Panc1 (cell line): Measurements from ENCODE around the gene BAIAP2. TPM values are rescaled to one million over a fixed set of nuclear protein-coding genes. Genes with fewer than 3 reads are reported as not detected.

Experiments
- ATAC-seq: fragments of 200-7000 bp; cut with Tn5 transposase; 2 replicates; pipeline ENCODE4 v1.9.1; 2020; ENCODE audit warnings: mild to moderate bottlenecking, moderate library complexity
- BruUV-seq: library from RNA; stranded (reverse); fragments of 400-500 nt; replicated peaks from 2 replicates; lab custom pipeline; 2021; lab: Mats Ljungman, UMichigan
- CTCF ChIA-PET: fragments of 300-600 bp; sonication (Branson Sonifier 250); formaldehyde crosslinking; loops from one replicate; lab custom pipeline; 2022; ENCODE audit warnings: antibody characterized with exemption; lab: Charles Lee
- POLR2A ChIA-PET: fragments of 300-600 bp; sonication (Branson Sonifier 250); formaldehyde crosslinking; loops from one replicate; lab custom pipeline; 2022; ENCODE audit warnings: antibody characterized with exemption; lab: Charles Lee
- DNase-seq: peaks from one replicate; pipeline ENCODE4 v3.0.0-alpha.2; 2010; ENCODE audit warnings: low read depth, low spot score
- H3K27ac ChIP-seq: 2 replicates; pipeline ENCODE4 v1.5.1; 2011; ENCODE audit warnings: mild to moderate bottlenecking, low read length, inconsistent platforms
- H3K27me3 ChIP-seq: fragments of 200-500 bp; sonication (Bioruptor generic); 2 replicates; pipeline ENCODE4 v1.6.0; 2014; ENCODE audit warnings: low read length, inconsistent platforms; ENCODE audit not compliant: control insufficient read depth, insufficient read depth
- H3K36me3 ChIP-seq: fragments of 200-500 bp; sonication (Bioruptor generic); 2 replicates; pipeline ENCODE4 v1.5.1; 2014; ENCODE audit warnings: inconsistent platforms, mild to moderate bottlenecking, low read length, moderate library complexity; ENCODE audit not compliant: control insufficient read depth, insufficient read depth
- H3K4me1 ChIP-seq: 2 replicates; pipeline ENCODE4 v1.5.1; 2011; ENCODE audit warnings: inconsistent platforms, mild to moderate bottlenecking, low read length, moderate library complexity; ENCODE audit not compliant: control insufficient read depth, insufficient read depth
- H3K4me3 ChIP-seq, 2 experiments: 2 replicates each; pipeline ENCODE4 v1.5.1; 2011 to 2012; ENCODE audit warnings: low read depth in 2 of 2, low read length in 2 of 2, mild to moderate bottlenecking in 2 of 2, inconsistent platforms in 1 of 2, moderate library complexity in 1 of 2
- H3K9me3 ChIP-seq: fragments of 200-500 bp; sonication (Bioruptor generic); 2 replicates; pipeline ENCODE4 v1.5.1; 2014; ENCODE audit warnings: low read depth, mild to moderate bottlenecking, inconsistent platforms, low read length, moderate library complexity; ENCODE audit not compliant: control insufficient read depth, insufficient read depth
- CTCF ChIP-seq: fragments of 450-650 bp; IDR thresholded peaks from 2 replicates; pipeline ENCODE4 v1.5.1; 2017; ENCODE audit warnings: mild to moderate bottlenecking
- POLR2AphosphoS5 ChIP-seq: IDR thresholded peaks from 2 replicates; pipeline ENCODE4 v1.6.1; 2012; ENCODE audit warnings: mild to moderate bottlenecking, low read depth, low read length, moderate library complexity
- SIN3A ChIP-seq: IDR thresholded peaks from 2 replicates; pipeline ENCODE4 v1.6.1; 2012; ENCODE audit warnings: low read depth, mild to moderate bottlenecking, low read length, moderate library complexity, borderline replicate concordance; ENCODE audit not compliant: insufficient read depth
- TCF7L2 ChIP-seq: IDR thresholded peaks from 2 replicates; pipeline ENCODE4 v1.6.1; 2011; ENCODE audit warnings: mild to moderate bottlenecking, low read depth, low read length, inconsistent platforms
- in situ Hi-C: cut with HindIII; loops from 2 replicates; pipeline ENCODE4 v1.10.0; 2016; ENCODE audit warnings: low sequenced_read_pairs, low pct_unique_long_range_greater_than_20kb
- intact Hi-C: fragments of 100-400 bp; cut with micrococcal nuclease; formaldehyde crosslinking; loops from one replicate; pipeline ENCODE4 v1.10.0; 2022; ENCODE audit not compliant: unreplicated experiment
- total RNA-seq: library from RNA; stranded (reverse); gene quantifications from one replicate; pipeline ENCODE4 v1.2.1, GENCODE V29; 2021; ENCODE audit not compliant: unreplicated experiment
- TF ChIP-seq, protein P1 (sequence below), 2 experiments: IDR thresholded peaks; 2 replicates each; pipeline ENCODE4 v1.6.1; 2011 to 2012; ENCODE audit warnings: low read depth in 2 of 2, control low read depth in 1 of 2, low read length in 1 of 2, mild to moderate bottlenecking in 1 of 2, moderate library complexity in 1 of 2; ENCODE audit not compliant: insufficient read depth in 1 of 2

Gene BAIAP2
- total RNA-seq, 1 experiment from 2014 or later: 125 TPM

DNA sequence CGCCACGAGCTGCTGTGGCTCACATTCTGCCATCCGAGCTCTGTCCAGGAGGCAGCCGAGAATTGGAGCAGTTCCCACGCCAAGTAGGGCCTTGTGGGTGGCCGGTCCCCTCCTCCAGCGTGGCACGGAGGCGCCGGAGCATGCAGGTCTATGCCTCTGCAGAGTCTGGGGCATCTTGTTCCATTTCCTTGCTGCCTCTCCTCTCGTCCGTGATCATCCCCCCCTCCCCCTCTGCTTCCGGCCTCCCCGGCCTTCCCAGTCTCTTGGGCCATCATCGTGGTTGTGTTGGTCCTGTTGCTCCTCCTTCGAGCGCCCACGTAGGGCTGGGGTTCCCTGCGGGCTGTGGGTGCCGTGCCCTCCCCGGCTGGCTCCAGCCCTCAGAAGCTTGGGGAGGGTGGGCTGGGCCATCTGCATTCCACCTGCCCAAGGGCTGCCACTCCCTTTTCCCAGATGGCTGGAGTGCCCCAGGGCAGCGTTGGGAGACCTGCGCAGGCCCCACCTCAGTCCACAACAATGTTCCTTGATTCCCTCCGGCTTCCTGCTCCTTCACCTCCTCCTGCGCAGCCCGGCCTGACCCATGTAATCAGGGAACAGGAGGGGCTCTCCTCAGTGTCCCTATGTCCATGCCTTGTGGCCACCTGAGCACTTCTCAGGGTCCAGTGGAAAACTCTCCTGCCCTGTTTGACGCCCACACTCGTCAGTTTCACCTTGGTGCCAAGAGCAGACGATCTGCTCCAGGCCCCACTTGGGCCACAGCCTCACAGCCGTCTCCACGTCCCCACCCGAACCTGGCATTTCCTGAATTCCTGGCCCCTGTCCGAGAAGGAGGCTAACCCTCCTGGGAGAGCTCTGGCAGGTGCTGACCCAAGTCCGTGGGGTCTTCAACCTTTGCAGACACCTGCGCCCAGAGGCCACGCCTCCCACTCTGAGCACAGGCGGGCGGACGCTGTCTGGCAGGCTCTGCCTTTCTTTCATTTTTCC is 37.1 kb downstream of the BAIAP2 start:
- TF ChIP-seq CTCF: no peak
- no peak for TF ChIP-seq TCF7L2
- TF ChIP-seq SIN3A: no peak
- TF ChIP-seq POLR2AphosphoS5: no peak
- H3K4me3 ChIP-seq: no peak overlapping the region
- POLR2A ChIA-PET: no interaction called here
- in situ Hi-C loops (no loop called here), intact Hi-C loops (no loop called here)
- ATAC-seq (no peak), DNase-seq (no peak)
- no TSS peak for BruUV-seq
- CTCF ChIA-PET: no interaction called here
- no peaks in the 10 kb centered on the region for H3K9me3 ChIP-seq
- no peaks in the 10 kb centered on the region for H3K36me3 ChIP-seq
- no peaks in the 10 kb centered on the region for H3K4me1 ChIP-seq
- H3K27me3 ChIP-seq: no peaks in the 10 kb centered on the region
- H3K27ac ChIP-seq: no peak overlapping the region

DNA sequence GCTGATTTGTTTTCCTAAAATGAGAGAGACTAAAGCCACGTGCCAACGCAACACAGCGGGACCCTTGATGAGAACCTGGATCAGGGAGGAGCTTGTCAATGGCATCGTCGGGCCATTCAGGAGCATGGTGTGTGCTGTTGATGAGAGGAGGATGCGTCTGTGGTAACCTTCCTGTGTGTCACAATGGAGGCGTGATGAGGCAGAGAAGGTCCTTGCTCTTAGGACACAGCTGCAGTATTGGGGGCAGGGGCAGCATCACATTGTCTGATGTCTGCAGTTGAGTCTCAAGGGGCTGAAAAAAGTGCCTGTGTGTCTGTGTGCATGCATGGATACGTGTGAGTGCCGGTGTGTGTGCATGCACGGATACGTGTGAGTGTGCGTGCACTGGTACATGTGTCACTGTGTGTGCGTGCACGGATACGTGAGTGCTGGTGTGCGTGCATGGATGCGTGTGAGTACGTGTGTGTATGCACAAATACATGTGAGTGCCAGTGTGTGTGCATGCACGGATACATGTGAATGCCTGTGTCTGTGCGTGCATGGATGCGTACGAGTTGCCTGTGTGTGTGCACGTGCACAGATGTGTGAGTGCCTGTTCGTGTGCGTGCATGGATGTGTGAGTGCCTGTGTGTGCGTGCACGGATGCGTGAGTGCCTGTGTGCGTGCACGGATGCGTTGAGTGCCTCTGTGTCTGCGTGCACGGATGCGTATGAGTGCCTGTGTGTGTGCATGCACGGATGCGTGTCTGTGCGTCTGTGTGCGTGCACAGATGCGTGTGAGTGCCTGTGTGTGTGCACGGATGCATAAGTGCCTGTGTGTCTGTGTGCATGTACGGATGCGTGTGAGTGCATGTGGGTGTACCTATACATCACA is 39.3 kb downstream of the BAIAP2 start:
- ATAC-seq: no peak
- POLR2A ChIA-PET: no interaction called here

More for the DNA sequence above, 39.3 kb downstream of the BAIAP2 start:
- intact Hi-C loops (no loop called here), in situ Hi-C loops (no loop called here)
- no peak for DNase-seq
- H3K27me3 ChIP-seq: no peaks in the 10 kb centered on the region
- H3K36me3 ChIP-seq: no peaks in the 10 kb centered on the region
- no peaks in the 10 kb centered on the region for H3K9me3 ChIP-seq
- BruUV-seq: no TSS peak
- CTCF ChIA-PET: no interaction called here
- no peak overlapping the region for H3K4me3 ChIP-seq
- H3K27ac ChIP-seq: no peak overlapping the region
- H3K4me1 ChIP-seq: no peaks in the 10 kb centered on the region
- TF ChIP-seq, protein P1, sequence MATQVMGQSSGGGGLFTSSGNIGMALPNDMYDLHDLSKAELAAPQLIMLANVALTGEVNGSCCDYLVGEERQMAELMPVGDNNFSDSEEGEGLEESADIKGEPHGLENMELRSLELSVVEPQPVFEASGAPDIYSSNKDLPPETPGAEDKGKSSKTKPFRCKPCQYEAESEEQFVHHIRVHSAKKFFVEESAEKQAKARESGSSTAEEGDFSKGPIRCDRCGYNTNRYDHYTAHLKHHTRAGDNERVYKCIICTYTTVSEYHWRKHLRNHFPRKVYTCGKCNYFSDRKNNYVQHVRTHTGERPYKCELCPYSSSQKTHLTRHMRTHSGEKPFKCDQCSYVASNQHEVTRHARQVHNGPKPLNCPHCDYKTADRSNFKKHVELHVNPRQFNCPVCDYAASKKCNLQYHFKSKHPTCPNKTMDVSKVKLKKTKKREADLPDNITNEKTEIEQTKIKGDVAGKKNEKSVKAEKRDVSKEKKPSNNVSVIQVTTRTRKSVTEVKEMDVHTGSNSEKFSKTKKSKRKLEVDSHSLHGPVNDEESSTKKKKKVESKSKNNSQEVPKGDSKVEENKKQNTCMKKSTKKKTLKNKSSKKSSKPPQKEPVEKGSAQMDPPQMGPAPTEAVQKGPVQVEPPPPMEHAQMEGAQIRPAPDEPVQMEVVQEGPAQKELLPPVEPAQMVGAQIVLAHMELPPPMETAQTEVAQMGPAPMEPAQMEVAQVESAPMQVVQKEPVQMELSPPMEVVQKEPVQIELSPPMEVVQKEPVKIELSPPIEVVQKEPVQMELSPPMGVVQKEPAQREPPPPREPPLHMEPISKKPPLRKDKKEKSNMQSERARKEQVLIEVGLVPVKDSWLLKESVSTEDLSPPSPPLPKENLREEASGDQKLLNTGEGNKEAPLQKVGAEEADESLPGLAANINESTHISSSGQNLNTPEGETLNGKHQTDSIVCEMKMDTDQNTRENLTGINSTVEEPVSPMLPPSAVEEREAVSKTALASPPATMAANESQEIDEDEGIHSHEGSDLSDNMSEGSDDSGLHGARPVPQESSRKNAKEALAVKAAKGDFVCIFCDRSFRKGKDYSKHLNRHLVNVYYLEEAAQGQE (IDR thresholded peaks at IDR 0.05; ENCODE audit: insufficient read depth in 1 of 2, low read depth in 2 of 2, low read length in 1 of 2): no peak
- TF ChIP-seq SIN3A (no peak), TCF7L2 (no peak), CTCF (no peak), POLR2AphosphoS5 (no peak)
